HCT116 (cell line): ENCODE results near the gene CACNB2. TPM values are rescaled to one million over a fixed set of nuclear protein-coding genes. Genes with fewer than 3 reads are reported as not detected.
A peak's percentile ranks its signal among the peaks of the same experiment; 100 is the strongest.

Experiments
- ATAC-seq: fragments of 200-7000 bp; cut with Tn5 transposase; 2 replicates; pipeline ENCODE4 v1.9.1; 2020; ENCODE audit warnings: mild to moderate bottlenecking, moderate library complexity
- BruUV-seq: library from RNA; stranded (reverse); fragments of 400-500 nt; replicated peaks from 2 replicates; lab custom pipeline; 2021; lab: Mats Ljungman, UMichigan
- CTCF ChIA-PET: fragments of 300-600 bp; sonication (Branson Sonifier 250); formaldehyde crosslinking; loops from one replicate; lab custom pipeline; 2021; ENCODE audit warnings: antibody characterized with exemption; lab: Charles Lee
- POLR2A ChIA-PET: fragments of 300-600, 350-600 bp; sonication (Branson Sonifier 250); formaldehyde crosslinking; loops from one replicate; lab custom pipeline; 2021; ENCODE audit warnings: antibody characterized with exemption; lab: Charles Lee
- RAD21 ChIA-PET, 2 experiments: fragments of 300-600 bp; sonication (Branson Sonifier 250); formaldehyde crosslinking; loops; one replicate each; lab custom pipeline; 2023; ENCODE audit warnings: low total read pairs in 2 of 2; ENCODE audit not compliant: uncharacterized antibody in 2 of 2, unreplicated experiment in 2 of 2, low non-redundant PET in 1 of 2; lab: Charles Lee
- DNase-seq: peaks from one replicate; pipeline ENCODE4 v3.0.0-alpha.2; 2010; ENCODE audit warnings: low read depth, low spot score
- H2AFZ ChIP-seq: fragments of 200-600 bp; shearing (Covaris generic), sonication (generic); 2 replicates; pipeline ENCODE4 v1.6.1; 2017; ENCODE audit warnings: low read depth, mixed run types, mixed read lengths, antibody characterized with exemption, low read length; ENCODE audit not compliant: poor library complexity, severe bottlenecking
- H3K27ac ChIP-seq: 2 replicates; pipeline ENCODE4 v1.5.1; 2012; ENCODE audit warnings: low read depth, low read length
- H3K27me3 ChIP-seq: fragments of 200-600 bp; sonication (generic); 2 replicates; pipeline ENCODE4 v1.6.1; 2016; ENCODE audit warnings: mixed run types, low read length, mixed read lengths; ENCODE audit not compliant: insufficient read depth
- H3K36me3 ChIP-seq, 2 experiments: fragments of 200-500 bp in 1 of 2; fragments of 200-600 bp in 1 of 2; sonication (Bioruptor generic) in 1 of 2; sonication (generic) in 1 of 2; 2 replicates each; pipeline versions ENCODE4 v1.5.1 to v1.6.1; 2014 to 2016; ENCODE audit warnings: low read length in 2 of 2, inconsistent platforms in 1 of 2, mixed read lengths in 1 of 2, mixed run types in 1 of 2; ENCODE audit not compliant: insufficient read depth in 2 of 2, control insufficient read depth in 1 of 2
- H3K4me1 ChIP-seq, 2 experiments: fragments of 200-600 bp in 1 of 2; sonication (generic) in 1 of 2; 2 replicates each; pipeline versions ENCODE4 v1.5.1 to v1.6.1; 2012 to 2017; ENCODE audit warnings: low read length in 2 of 2, inconsistent platforms in 1 of 2, mild to moderate bottlenecking in 1 of 2, mixed read lengths in 1 of 2, mixed run types in 1 of 2, moderate library complexity in 1 of 2; ENCODE audit not compliant: insufficient read depth in 2 of 2, control insufficient read depth in 1 of 2
- H3K4me2 ChIP-seq: fragments of 200-600 bp; sonication (generic); 2 replicates; pipeline ENCODE4 v1.6.1; 2017; ENCODE audit warnings: mixed run types, low read length, mixed read lengths
- H3K4me3 ChIP-seq, 2 experiments: fragments of 200-600 bp in 1 of 2; sonication (generic) in 1 of 2; replicated peaks in 1 of 2; 2 replicates each; pipeline ENCODE4 v1.5.1; 2011 to 2016; ENCODE audit warnings: low read length in 2 of 2, control low read depth in 1 of 2, low read depth in 1 of 2, mild to moderate bottlenecking in 1 of 2, mixed read lengths in 1 of 2, mixed run types in 1 of 2
- H3K79me2 ChIP-seq: fragments of 200-600 bp; sonication (generic); 2 replicates; pipeline ENCODE4 v1.6.1; 2017; ENCODE audit warnings: mild to moderate bottlenecking, mixed run types, low read length, moderate library complexity, mixed read lengths; ENCODE audit not compliant: insufficient read depth
- H3K9ac ChIP-seq: fragments of 200-600 bp; sonication (generic); 2 replicates; pipeline ENCODE4 v1.6.1; 2016; ENCODE audit warnings: low read length, mixed read lengths
- H3K9me2 ChIP-seq: fragments of 200-600 bp; sonication (generic), shearing (Covaris generic); 2 replicates; pipeline ENCODE4 v1.6.1; 2017; ENCODE audit warnings: mixed run types, mild to moderate bottlenecking, moderate library complexity; ENCODE audit not compliant: insufficient read depth
- H3K9me3 ChIP-seq, 2 experiments: fragments of 200-500 bp in 1 of 2; fragments of 200-600 bp in 1 of 2; sonication (Bioruptor generic) in 1 of 2; sonication (generic) in 1 of 2; 2 replicates each; pipeline ENCODE4 v1.6.1; 2014 to 2017; ENCODE audit warnings: low read length in 2 of 2, mixed read lengths in 2 of 2, inconsistent platforms in 1 of 2, low read depth in 1 of 2, mild to moderate bottlenecking in 1 of 2, mixed run types in 1 of 2, moderate library complexity in 1 of 2; ENCODE audit not compliant: control insufficient read depth in 1 of 2, insufficient read depth in 1 of 2
- H4K20me1 ChIP-seq: fragments of 200-600 bp; sonication (generic), shearing (Covaris generic); 2 replicates; pipeline ENCODE4 v1.6.1; 2017; ENCODE audit warnings: mixed run types, mild to moderate bottlenecking, moderate library complexity; ENCODE audit not compliant: insufficient read depth
- CBX3 ChIP-seq: IDR thresholded peaks from 2 replicates; pipeline ENCODE4 v1.6.1; 2012; ENCODE audit warnings: low read depth
- CEBPB ChIP-seq: IDR thresholded peaks from 2 replicates; pipeline ENCODE4 v1.6.1; 2012; ENCODE audit warnings: low read depth
- CTCF ChIP-seq, 3 experiments: fragments of 200-600 bp in 1 of 3; sonication (generic) in 1 of 3; IDR thresholded peaks in 2 of 3; conservative IDR thresholded peaks in 1 of 3; 2 replicates each; pipeline ENCODE4 v1.5.1; 2012 to 2017; ENCODE audit warnings: low read depth in 2 of 3, low read length in 2 of 3, antibody characterized with exemption in 1 of 3, borderline replicate concordance in 1 of 3, control low read depth in 1 of 3, mild to moderate bottlenecking in 1 of 3, mixed read lengths in 1 of 3, mixed run types in 1 of 3, moderate library complexity in 1 of 3; ENCODE audit not compliant: insufficient read depth in 1 of 3
- EGR1 ChIP-seq: IDR thresholded peaks from 2 replicates; pipeline ENCODE4 v1.6.1; 2012; ENCODE audit warnings: low read depth
- ELF1 ChIP-seq: IDR thresholded peaks from 2 replicates; pipeline ENCODE4 v1.6.1; 2012; ENCODE audit warnings: low read depth, borderline replicate concordance
- EZH2phosphoT487 ChIP-seq: fragments of 200-600 bp; IDR thresholded peaks from 2 replicates; pipeline ENCODE4 v1.6.1; 2018; ENCODE audit warnings: antibody characterized with exemption, borderline replicate concordance
- MAX ChIP-seq: IDR thresholded peaks from 2 replicates; pipeline ENCODE4 v1.6.1; 2012
- POLR2A ChIP-seq: IDR thresholded peaks from 2 replicates; pipeline ENCODE4 v1.7.0; 2011; ENCODE audit warnings: borderline replicate concordance; ENCODE audit not compliant: insufficient read depth, insufficient read length; ENCODE audit errors: extremely low read depth
- SIN3A ChIP-seq: IDR thresholded peaks from 2 replicates; pipeline ENCODE4 v1.6.1; 2012; ENCODE audit warnings: low read depth
- SP1 ChIP-seq: IDR thresholded peaks from 2 replicates; pipeline ENCODE4 v1.6.1; 2012; ENCODE audit warnings: low read depth
- SRF ChIP-seq: IDR thresholded peaks from 2 replicates; pipeline ENCODE4 v1.6.1; 2012; ENCODE audit warnings: low read depth
- TCF7L2 ChIP-seq: IDR thresholded peaks from 2 replicates; pipeline ENCODE4 v1.7.0; 2011; ENCODE audit warnings: borderline replicate concordance, inconsistent platforms; ENCODE audit not compliant: insufficient read depth, insufficient read length; ENCODE audit errors: extremely low read depth
- YY1 ChIP-seq: IDR thresholded peaks from 2 replicates; pipeline ENCODE4 v1.6.1; 2011; ENCODE audit warnings: low read length, low read depth, moderate library complexity, mild to moderate bottlenecking; ENCODE audit not compliant: insufficient replicate concordance; ENCODE audit errors: extremely low read depth
- ZBTB33 ChIP-seq: IDR thresholded peaks from 2 replicates; pipeline ENCODE4 v1.6.1; 2011; ENCODE audit warnings: mild to moderate bottlenecking, low read length, moderate library complexity; ENCODE audit not compliant: insufficient replicate concordance; ENCODE audit errors: extremely low read depth
- ZFX ChIP-seq: fragments of 450-650 bp; IDR thresholded peaks from 2 replicates; pipeline ENCODE4 v1.6.1; 2017
- ZNF274 ChIP-seq: fragments of 200-500 bp; sonication (Bioruptor generic); IDR thresholded peaks from 2 replicates; pipeline ENCODE4 v1.6.1; 2014; ENCODE audit warnings: mild to moderate bottlenecking, low read depth, low read length, inconsistent platforms
- intact Hi-C: fragments of 100-400 bp; cut with micrococcal nuclease; formaldehyde crosslinking; loops from 2 replicates; pipeline ENCODE4 v1.10.0; 2022
- total RNA-seq: library from RNA; stranded (reverse); gene quantifications from one replicate; pipeline ENCODE4 v1.2.1, GENCODE V29; 2021; ENCODE audit not compliant: unreplicated experiment

CACNB2 gene
- total RNA-seq, 1 experiment from 2014 or later = 0.71 TPM

GRCh38 chr10:18137111-18137510 is 3.1 kb upstream of the CACNB2 start:
- ChIA-PET RAD21 (no interaction called here), POLR2A (no interaction called here), CTCF (no interaction called here)
- intact Hi-C loops = no loop called here
- ATAC-seq (no peak), DNase-seq (no peak)
- Histone ChIP-seq H4K20me1 (no peaks in the 10 kb centered on the region; the same call in 1 of the 2 replicates), H3K9me3 (no peaks in the 10 kb centered on the region), H3K27ac (no peak overlapping the region), H3K9me2 (no peaks in the 10 kb centered on the region), H3K4me1 (peaks cover 0 to 3% of the 10 kb centered on the region in 2 experiments; a peak in 1 of 4 replicates), H3K4me3 (no peak overlapping the region), H3K36me3 (no peaks in the 10 kb centered on the region), H3K4me2 (no peak overlapping the region), H3K79me2 (no peaks in the 10 kb centered on the region), H3K27me3 (no peaks in the 10 kb centered on the region), H3K9ac (no peak overlapping the region), H2AFZ (no peak overlapping the region)
- BruUV-seq = no TSS peak
- TF ChIP-seq EGR1 (no peak), ELF1 (no peak), POLR2A (no peak)

- peak overlapping the region; percentile 69 for H3K4me2 ChIP-seq
- no peak for DNase-seq
- H2AFZ ChIP-seq = no peak overlapping the region
- 0 out of 2 replicates have a peak overlapping the region, but pooled peaks have one; percentile 27 for H3K9ac ChIP-seq
- ChIA-PET POLR2A (no interaction called here), RAD21 (no interaction called here), CTCF (no interaction called here)
- H3K79me2 ChIP-seq = no peaks in the 10 kb centered on the region
- H3K4me1 ChIP-seq = peaks cover 0 to 3% of the 10 kb centered on the region in 2 experiments; a peak in 1 of 4 replicates
- intact Hi-C loops = no loop called here
- H4K20me1 ChIP-seq = no peaks in the 10 kb centered on the region
- no peaks in the 10 kb centered on the region for H3K9me2 ChIP-seq
- no peaks in the 10 kb centered on the region for H3K9me3 ChIP-seq
- no peaks in the 10 kb centered on the region for H3K36me3 ChIP-seq
- peak; percentile 26 for ATAC-seq
- no peaks in the 10 kb centered on the region for H3K27me3 ChIP-seq
- BruUV-seq = no TSS peak
- peak overlapping the region; percentile 41 to 53 for H3K4me3 ChIP-seq
- peak overlapping the region; percentile 12; the same call in 1 of the 2 replicates for H3K27ac ChIP-seq
- no peak for TF ChIP-seq EZH2phosphoT487
- TF ChIP-seq MAX = no peak
- TF ChIP-seq ZNF274 = no peak
- TF ChIP-seq SIN3A = no peak
- TF ChIP-seq ZBTB33 = no peak
- no peak for TF ChIP-seq TCF7L2
- TF ChIP-seq YY1 = no peak
- TF ChIP-seq SRF = no peak
- TF ChIP-seq ZFX = no peak
- TF ChIP-seq CBX3 = no peak
- TF ChIP-seq EGR1 = no peak
- TF ChIP-seq CEBPB = no peak
- TF ChIP-seq CTCF (IDR thresholded peaks at IDR 0.05 in 2 of 3, conservative IDR thresholded peaks at IDR 0.05 in 1 of 3; ENCODE audit: borderline replicate concordance in 1 of 3, insufficient read depth in 1 of 3, low read depth in 2 of 3, low read length in 2 of 3) = no peak
- no peak for TF ChIP-seq SP1
- no peak for TF ChIP-seq POLR2A
Measured at GRCh38 chr10:18140957-18141845, 977 bp downstream of the CACNB2 start.
